Bronchial epithelial cell (primary cell): Measurements from ENCODE around the gene HTR4. TPM values are rescaled to one million over a fixed set of nuclear protein-coding genes. Genes with fewer than 3 reads are reported as not detected.

ENCODE experiments used
- DNase-seq: peaks from one replicate; pipeline ENCODE4 v3.0.0-alpha.2; 2010; ENCODE audit warnings: low read depth
- FAIRE-seq: peaks from 2 replicates; lab custom pipeline; 2011; peaks lifted over from hg19 to GRCh38; lab: Jason Lieb, UNC
- H3K27me3 ChIP-seq: 2 replicates; pipeline ENCODE4 v1.5.1; 2011; ENCODE audit warnings: low read length; ENCODE audit not compliant: control insufficient read depth, insufficient read depth
- H3K36me3 ChIP-seq: 2 replicates; pipeline ENCODE4 v1.5.1; 2011; ENCODE audit warnings: low read length; ENCODE audit not compliant: control insufficient read depth, insufficient read depth
- H3K4me3 ChIP-seq: 2 replicates; pipeline ENCODE4 v1.5.1; 2011; ENCODE audit warnings: mild to moderate bottlenecking, low read depth, low read length, control low read depth
- total RNA-seq: library from RNA; depleted of rRNA; stranded (reverse); fragments of >200 nt; gene quantifications from 2 replicates; pipeline ENCODE4 v1.2.1, GENCODE V29; 2014
- TF ChIP-seq, protein P1 (sequence below): IDR thresholded peaks from 2 replicates; pipeline ENCODE4 v1.5.1; 2011; ENCODE audit warnings: mild to moderate bottlenecking, moderate library complexity, low read length, control low read depth, inconsistent platforms; ENCODE audit not compliant: insufficient read depth, severe bottlenecking

The HTR4 gene
- total RNA-seq, 1 donor from 2014 or later: not detected

DNA sequence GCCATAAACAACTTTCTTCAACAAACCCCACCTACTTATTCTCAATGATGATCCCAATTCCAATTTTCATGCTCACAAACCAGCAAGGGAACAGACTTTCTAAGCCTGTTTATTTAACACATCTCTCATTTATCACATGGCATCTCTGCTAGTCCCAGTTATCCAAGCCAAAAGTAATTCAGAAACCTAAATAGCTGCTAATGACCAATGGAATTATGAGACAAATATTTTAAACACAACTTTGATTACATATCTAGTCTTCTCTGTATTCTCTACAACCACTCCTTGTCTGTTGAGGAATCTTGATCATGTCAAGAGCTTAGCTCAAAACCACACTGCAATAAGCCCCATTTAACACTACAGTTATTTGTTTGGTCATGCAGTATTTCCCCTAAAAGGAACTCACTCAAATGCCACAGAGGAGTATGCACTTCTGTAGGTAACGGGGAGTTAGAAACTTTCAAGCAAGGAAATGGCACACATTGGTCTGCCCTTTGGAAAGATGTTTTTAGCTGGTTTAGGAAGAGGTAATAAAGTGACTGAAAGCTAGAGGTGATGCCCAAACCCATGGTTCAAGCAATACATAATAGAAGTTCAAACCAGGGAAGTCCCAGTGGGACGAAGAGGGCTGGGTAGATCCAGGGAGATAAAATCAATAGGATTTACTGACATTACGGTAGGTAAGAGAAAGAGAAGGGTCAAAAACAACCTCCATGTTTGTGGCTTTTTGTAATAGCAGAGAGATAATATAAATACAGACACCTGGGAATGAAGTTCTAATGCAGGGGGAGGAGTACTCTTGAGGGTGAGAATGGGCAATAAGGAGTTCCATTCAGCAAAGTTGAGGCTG is 42.1 kb upstream of the HTR4 start:
- TF ChIP-seq, protein P1, sequence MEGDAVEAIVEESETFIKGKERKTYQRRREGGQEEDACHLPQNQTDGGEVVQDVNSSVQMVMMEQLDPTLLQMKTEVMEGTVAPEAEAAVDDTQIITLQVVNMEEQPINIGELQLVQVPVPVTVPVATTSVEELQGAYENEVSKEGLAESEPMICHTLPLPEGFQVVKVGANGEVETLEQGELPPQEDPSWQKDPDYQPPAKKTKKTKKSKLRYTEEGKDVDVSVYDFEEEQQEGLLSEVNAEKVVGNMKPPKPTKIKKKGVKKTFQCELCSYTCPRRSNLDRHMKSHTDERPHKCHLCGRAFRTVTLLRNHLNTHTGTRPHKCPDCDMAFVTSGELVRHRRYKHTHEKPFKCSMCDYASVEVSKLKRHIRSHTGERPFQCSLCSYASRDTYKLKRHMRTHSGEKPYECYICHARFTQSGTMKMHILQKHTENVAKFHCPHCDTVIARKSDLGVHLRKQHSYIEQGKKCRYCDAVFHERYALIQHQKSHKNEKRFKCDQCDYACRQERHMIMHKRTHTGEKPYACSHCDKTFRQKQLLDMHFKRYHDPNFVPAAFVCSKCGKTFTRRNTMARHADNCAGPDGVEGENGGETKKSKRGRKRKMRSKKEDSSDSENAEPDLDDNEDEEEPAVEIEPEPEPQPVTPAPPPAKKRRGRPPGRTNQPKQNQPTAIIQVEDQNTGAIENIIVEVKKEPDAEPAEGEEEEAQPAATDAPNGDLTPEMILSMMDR: no peak
- FAIRE-seq: no peak
- no peak overlapping the region for H3K4me3 ChIP-seq

DNA sequence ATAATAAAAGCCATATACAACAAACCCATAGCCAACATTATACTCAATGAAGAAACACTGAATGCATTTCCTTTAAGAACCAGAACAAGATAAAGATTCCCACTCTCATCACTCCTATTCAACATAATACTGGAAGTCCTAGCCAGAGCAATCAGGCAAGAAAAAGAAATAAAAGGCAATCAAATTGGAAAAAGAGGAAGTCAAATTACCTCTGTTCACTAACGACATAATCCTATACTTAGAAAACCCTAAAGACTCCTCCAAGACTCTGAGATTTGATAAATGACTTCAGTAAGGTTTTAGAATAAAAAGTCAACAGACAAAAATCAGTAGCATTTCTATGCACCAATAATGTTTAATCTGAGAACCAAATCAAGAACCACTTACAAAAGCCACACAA is 36.6 kb upstream of the HTR4 start:
- FAIRE-seq (no peak), DNase-seq (no peak)
- TF ChIP-seq, protein P1: no peak
- Histone ChIP-seq H3K36me3 (no peaks in the 10 kb centered on the region), H3K27me3 (no peaks in the 10 kb centered on the region), H3K4me3 (no peak overlapping the region)

More for the DNA sequence above, 42.1 kb upstream of the HTR4 start:
- no peak for DNase-seq
- Histone ChIP-seq H3K36me3 (no peaks in the 10 kb centered on the region), H3K27me3 (no peaks in the 10 kb centered on the region)

DNA sequence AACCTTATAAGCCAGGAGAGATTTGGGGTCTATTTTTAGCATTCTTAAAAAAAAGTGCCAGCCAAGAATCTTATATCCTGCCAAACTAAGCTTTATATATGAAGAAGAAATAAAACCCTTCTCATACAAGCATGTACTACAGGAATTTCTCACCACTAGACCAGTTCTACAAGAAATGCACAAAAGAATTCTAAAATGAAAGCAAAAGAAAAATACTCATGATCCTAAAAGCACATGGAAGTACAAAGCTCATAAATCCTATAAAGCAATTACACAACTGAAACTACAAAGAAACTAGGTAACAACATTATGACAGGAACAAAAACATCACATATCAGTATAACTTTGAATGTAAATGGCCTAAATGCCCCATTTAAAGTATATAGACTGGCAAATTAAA is 34.5 kb upstream of the HTR4 start:
- Histone ChIP-seq H3K27me3 (no peaks in the 10 kb centered on the region), H3K4me3 (no peak overlapping the region), H3K36me3 (no peaks in the 10 kb centered on the region)
- no peak for FAIRE-seq
- no peak for DNase-seq
- TF ChIP-seq, protein P1: no peak

DNA sequence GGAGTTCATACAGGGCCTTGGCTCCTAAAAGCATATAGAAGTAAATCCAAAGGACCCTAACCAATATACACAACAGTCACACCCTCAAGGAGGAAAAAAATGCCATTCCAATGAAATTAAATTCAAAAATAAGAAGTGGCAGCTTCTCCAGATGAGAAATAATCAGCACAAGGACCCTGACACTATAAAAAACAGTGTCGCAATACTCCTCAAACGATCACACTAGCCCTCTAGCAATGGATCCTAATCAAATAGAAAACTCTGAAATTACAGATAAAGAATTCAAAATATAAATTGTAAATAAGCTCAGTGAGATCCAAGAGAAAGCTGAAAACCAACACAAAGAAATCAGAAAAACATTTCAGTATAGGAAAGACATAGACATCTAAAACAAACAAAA is 33.5 kb upstream of the HTR4 start:
- DNase-seq (no peak), FAIRE-seq (no peak)
- TF ChIP-seq, protein P1: no peak
- Histone ChIP-seq H3K36me3 (no peaks in the 10 kb centered on the region), H3K4me3 (no peak overlapping the region), H3K27me3 (no peaks in the 10 kb centered on the region)

DNA sequence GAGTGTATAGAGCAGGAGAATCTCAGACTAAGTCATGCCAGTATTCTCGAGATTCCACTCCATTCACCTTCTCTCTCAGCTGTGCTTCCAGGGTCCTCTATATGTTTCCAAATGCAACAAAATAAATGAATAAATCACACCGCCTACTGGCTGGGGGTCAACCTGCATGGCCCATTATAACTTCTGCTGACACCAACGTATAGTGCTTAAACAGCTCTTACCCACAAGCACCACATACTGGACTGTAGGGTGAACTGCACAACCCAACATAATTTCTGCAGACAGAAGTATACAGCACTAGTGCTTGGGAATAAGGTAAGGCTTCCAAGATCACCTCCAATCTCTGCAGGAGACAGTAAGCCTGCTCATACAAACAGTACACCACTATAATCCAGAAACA is 33.1 kb upstream of the HTR4 start:
- H3K4me3 ChIP-seq: no peak overlapping the region
- H3K36me3 ChIP-seq: no peaks in the 10 kb centered on the region
- no peak for FAIRE-seq
- no peaks in the 10 kb centered on the region for H3K27me3 ChIP-seq
- DNase-seq: peak; percentile 67
- TF ChIP-seq, protein P1: peak; percentile 50

DNA sequence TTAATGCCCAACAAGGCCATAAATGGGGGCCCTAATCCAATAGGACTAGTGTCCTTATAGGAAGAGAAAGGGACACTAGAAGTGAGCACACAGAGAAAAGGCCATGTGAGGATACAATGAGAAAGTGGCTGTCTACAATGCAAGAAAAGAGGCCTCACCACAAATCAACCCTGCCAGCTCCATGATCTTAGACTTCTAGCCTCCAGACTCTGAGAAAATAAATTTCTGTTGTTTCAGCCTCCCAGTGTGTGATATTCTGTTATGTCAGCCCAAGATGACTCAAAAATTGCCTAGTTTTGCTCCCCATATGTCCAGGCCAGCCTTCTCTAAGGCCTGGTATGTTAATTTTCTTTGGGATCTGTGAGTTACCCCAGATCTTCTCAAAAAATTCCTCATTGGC is 32.3 kb upstream of the HTR4 start:
- no peaks in the 10 kb centered on the region for H3K27me3 ChIP-seq
- TF ChIP-seq, protein P1: no peak
- DNase-seq (no peak), FAIRE-seq (no peak)
- H3K4me3 ChIP-seq: no peak overlapping the region
- H3K36me3 ChIP-seq: no peaks in the 10 kb centered on the region
